ENCODE results near the gene PDLIM1. TPM values are rescaled to one million over a fixed set of nuclear protein-coding genes. Genes with fewer than 3 reads are reported as not detected.
A peak's percentile ranks its signal among the peaks of the same experiment; 100 is the strongest.

The PDLIM1 gene
- polyA plus RNA-seq, 1 of the 3 experiments (the other 2 are of a cell fraction): 97.2 TPM

DNA sequence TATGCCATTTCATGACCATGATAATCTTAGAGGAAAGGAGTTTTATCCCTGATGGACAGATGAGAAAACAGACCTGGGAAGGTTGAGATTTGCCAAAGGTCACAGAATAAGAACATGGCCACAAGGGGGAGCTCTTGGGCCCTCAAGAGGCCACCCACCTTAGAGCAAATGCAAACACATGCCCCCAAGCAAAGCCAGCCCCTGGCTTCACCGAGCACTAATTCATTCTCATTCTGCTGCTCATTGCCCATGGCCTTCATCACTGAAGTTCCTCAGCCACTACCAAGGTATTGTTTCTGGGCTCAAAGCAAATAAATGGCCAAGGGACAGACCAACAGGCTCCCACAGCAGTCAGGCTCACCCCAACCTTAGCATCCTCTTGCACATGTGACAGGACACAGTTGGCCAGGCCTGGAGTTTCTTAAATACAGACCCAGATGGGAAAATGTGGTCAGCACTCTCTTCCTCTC is 44.2 kb downstream of the PDLIM1 start (continued):
- TF ChIP-seq, protein P1, sequence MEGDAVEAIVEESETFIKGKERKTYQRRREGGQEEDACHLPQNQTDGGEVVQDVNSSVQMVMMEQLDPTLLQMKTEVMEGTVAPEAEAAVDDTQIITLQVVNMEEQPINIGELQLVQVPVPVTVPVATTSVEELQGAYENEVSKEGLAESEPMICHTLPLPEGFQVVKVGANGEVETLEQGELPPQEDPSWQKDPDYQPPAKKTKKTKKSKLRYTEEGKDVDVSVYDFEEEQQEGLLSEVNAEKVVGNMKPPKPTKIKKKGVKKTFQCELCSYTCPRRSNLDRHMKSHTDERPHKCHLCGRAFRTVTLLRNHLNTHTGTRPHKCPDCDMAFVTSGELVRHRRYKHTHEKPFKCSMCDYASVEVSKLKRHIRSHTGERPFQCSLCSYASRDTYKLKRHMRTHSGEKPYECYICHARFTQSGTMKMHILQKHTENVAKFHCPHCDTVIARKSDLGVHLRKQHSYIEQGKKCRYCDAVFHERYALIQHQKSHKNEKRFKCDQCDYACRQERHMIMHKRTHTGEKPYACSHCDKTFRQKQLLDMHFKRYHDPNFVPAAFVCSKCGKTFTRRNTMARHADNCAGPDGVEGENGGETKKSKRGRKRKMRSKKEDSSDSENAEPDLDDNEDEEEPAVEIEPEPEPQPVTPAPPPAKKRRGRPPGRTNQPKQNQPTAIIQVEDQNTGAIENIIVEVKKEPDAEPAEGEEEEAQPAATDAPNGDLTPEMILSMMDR (IDR thresholded peaks at IDR 0.05): peak; percentile 88

DNA sequence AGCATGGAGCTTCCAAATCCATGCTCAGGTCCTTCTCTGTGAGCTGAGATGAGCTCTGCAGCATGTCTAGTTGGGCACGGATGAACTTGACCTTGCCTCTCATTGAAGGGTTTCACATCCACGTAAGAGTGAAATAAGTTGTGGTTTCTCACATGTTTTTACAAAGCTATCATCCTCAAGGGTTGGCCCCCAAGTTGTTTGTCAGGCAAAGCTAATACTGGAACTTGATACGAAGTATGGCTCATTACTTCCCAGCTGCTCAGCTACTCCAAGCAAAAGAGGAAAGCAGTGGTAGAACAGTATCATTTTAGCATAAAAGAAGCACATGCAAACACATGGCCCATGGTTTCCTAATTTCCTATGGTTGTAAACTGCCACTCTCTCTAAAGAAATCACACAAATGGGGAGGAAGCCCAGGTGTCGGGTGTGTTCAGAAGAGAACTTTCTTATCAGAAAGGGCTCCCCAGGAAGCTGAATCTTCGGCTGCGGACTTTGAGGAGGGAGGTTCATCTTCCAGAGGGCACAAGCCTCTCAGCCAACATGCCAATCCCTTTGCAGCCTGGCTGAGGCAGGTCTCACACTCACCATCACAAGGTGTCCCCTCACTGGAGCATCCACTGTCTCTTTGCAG is 45.3 kb downstream of the PDLIM1 start:
- Histone ChIP-seq H3K36me3 (replicated peaks in 1 of 2; ENCODE audit: control insufficient read depth in 1 of 2, insufficient read depth in 2 of 2, low read length in 1 of 2) (peaks cover 10 to 12% of the 10 kb centered on the region in 2 experiments), H4K20me1 (ENCODE audit: insufficient read depth) (no peaks in the 10 kb centered on the region), H3K4me1 (ENCODE audit: control insufficient read depth in 1 of 2, insufficient read depth in 2 of 2, low read depth in 1 of 2, low read length in 1 of 2) (peaks cover 2 to 8% of the 10 kb centered on the region in 2 experiments; a peak in 3 of 4 replicates), H2AFZ (ENCODE audit: low read depth) (no peak overlapping the region), H3K9ac (no peak overlapping the region), H3K27me3 (ENCODE audit: insufficient read depth) (no peaks in the 10 kb centered on the region), H3K9me3 (no peaks in the 10 kb centered on the region), H3F3A (replicated peaks; ENCODE audit: insufficient read depth) (peaks cover 17% of the 10 kb centered on the region), H3K4me3 (ENCODE audit: low read depth in 2 of 2, low read length in 1 of 2) (no peak overlapping the region), H3K79me2 (ENCODE audit: insufficient read depth) (peaks cover under 1% of the 10 kb centered on the region; the same call in 1 of the 2 replicates), H3K4me2 (no peak overlapping the region), H3K27ac (ENCODE audit: low read depth in 2 of 2, low read length in 1 of 2) (no peak overlapping the region), H3K9me2 (no peaks in the 10 kb centered on the region)
- ChIA-PET POLR2A (no interaction called here), CTCF (interaction anchor here (0.6 to 14.1 kb wide), 43 partner anchors 9 to 621 kb away, joined by 3 to 404 read pairs (median 4); no protein-coding TSS in a partner anchor)
- TF ChIP-seq FOSL2 (IDR thresholded peaks at IDR 0.05; ENCODE audit: borderline replicate concordance, low read depth): no peak
- TF ChIP-seq, protein P2, sequence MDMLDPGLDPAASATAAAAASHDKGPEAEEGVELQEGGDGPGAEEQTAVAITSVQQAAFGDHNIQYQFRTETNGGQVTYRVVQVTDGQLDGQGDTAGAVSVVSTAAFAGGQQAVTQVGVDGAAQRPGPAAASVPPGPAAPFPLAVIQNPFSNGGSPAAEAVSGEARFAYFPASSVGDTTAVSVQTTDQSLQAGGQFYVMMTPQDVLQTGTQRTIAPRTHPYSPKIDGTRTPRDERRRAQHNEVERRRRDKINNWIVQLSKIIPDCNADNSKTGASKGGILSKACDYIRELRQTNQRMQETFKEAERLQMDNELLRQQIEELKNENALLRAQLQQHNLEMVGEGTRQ (IDR thresholded peaks at IDR 0.05; ENCODE audit: borderline replicate concordance, low read depth, low read length): no peak
- DNase-seq: no peak
- WGBS (ENCODE audit: low lambda C conversion rate): 91% methylated on average over 6 of the region's 6 CpGs

DNA sequence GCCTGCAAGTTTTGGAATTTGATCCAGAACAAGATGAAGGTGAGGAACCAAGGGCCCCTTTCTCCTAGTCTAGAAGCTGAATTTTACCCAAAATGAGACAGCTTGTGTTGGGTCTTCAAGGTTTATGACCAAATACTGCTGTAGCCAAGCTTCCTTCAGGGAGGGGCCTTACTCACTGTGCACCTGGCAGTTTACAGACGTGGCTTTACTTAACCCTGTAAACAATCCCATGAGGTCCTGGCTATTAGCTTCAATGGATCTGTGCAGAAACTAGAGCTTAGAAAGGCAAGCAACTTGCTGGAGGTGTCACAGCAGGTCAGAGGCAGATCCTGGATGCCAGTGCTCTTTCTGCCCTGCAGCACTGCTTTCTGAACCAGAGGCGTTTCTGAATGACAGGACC is 46.7 kb downstream of the PDLIM1 start:
- H4K20me1 ChIP-seq (ENCODE audit: insufficient read depth): no peaks in the 10 kb centered on the region
- DNase-seq: no peak
- WGBS (ENCODE audit: low lambda C conversion rate): 82% methylated on average over 1 of the region's 2 CpGs
- no peak overlapping the region for H3K4me2 ChIP-seq
- H3K79me2 ChIP-seq (ENCODE audit: insufficient read depth): peaks cover 5% of the 10 kb centered on the region; the same call in 1 of the 2 replicates
- no peak overlapping the region for H3K9ac ChIP-seq
- H3K36me3 ChIP-seq (replicated peaks in 1 of 2; ENCODE audit: control insufficient read depth in 1 of 2, insufficient read depth in 2 of 2, low read length in 1 of 2): peaks cover 10 to 16% of the 10 kb centered on the region in 2 experiments
- H2AFZ ChIP-seq (ENCODE audit: low read depth): no peak overlapping the region
- no peak for TF ChIP-seq RCOR1 (IDR thresholded peaks at IDR 0.05; ENCODE audit: low read length)
- TF ChIP-seq, protein P3, sequence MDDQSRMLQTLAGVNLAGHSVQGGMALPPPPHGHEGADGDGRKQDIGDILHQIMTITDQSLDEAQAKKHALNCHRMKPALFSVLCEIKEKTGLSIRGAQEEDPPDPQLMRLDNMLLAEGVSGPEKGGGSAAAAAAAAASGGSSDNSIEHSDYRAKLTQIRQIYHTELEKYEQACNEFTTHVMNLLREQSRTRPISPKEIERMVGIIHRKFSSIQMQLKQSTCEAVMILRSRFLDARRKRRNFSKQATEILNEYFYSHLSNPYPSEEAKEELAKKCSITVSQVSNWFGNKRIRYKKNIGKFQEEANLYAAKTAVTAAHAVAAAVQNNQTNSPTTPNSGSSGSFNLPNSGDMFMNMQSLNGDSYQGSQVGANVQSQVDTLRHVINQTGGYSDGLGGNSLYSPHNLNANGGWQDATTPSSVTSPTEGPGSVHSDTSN (IDR thresholded peaks at IDR 0.05): no peak
- TF ChIP-seq, protein P2 (IDR thresholded peaks at IDR 0.05; ENCODE audit: borderline replicate concordance, low read depth, low read length): no peak
- no peak for TF ChIP-seq TCF12 (IDR thresholded peaks at IDR 0.05)
- TF ChIP-seq GATA2 (CRISPR knock-in tag; IDR thresholded peaks at IDR 0.05): no peak
- TF ChIP-seq, protein P4, sequence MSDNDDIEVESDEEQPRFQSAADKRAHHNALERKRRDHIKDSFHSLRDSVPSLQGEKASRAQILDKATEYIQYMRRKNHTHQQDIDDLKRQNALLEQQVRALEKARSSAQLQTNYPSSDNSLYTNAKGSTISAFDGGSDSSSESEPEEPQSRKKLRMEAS (IDR thresholded peaks at IDR 0.05; ENCODE audit: low read depth): no peak
- TF ChIP-seq, protein P1 (IDR thresholded peaks at IDR 0.05): no peak
- no peak for TF ChIP-seq YY1 (IDR thresholded peaks at IDR 0.05; ENCODE audit: low read depth)
- no peak for TF ChIP-seq TAF1 (IDR thresholded peaks at IDR 0.05; ENCODE audit: borderline replicate concordance, low read depth, low read length)
- TF ChIP-seq EP300 (IDR thresholded peaks at IDR 0.05; ENCODE audit: borderline replicate concordance in 1 of 2, low read depth in 1 of 2, low read length in 1 of 2): no peak
- no peak for TF ChIP-seq GABPA (IDR thresholded peaks at IDR 0.05; ENCODE audit: low read depth)
- TF ChIP-seq EZH2phosphoT487 (IDR thresholded peaks at IDR 0.05; ENCODE audit: borderline replicate concordance, low read depth): no peak
- TF ChIP-seq POLR2AphosphoS5 (IDR thresholded peaks at IDR 0.05; ENCODE audit: low read depth, low read length): no peak
- TF ChIP-seq CHD2 (IDR thresholded peaks at IDR 0.05; ENCODE audit: low read length, partially characterized antibody): no peak
- TF ChIP-seq MXI1 (IDR thresholded peaks at IDR 0.05; ENCODE audit: low read depth, low read length): no peak
- POLR2A ChIA-PET: no interaction called here
- H3K9me3 ChIP-seq: no peaks in the 10 kb centered on the region
- H3K4me1 ChIP-seq (ENCODE audit: control insufficient read depth in 1 of 2, insufficient read depth in 2 of 2, low read depth in 1 of 2, low read length in 1 of 2): peaks cover 2 to 8% of the 10 kb centered on the region in 2 experiments; a peak in 3 of 4 replicates
- peaks cover 17% of the 10 kb centered on the region for H3F3A ChIP-seq (replicated peaks; ENCODE audit: insufficient read depth)
- CTCF ChIA-PET: interaction anchor here (0.8 to 14.1 kb wide), 18 partner anchors 17 to 615 kb away, joined by 3 to 404 read pairs (median 8); no protein-coding TSS in a partner anchor
- H3K27ac ChIP-seq (ENCODE audit: low read depth in 2 of 2, low read length in 1 of 2): no peak overlapping the region
- no peak overlapping the region for H3K4me3 ChIP-seq (ENCODE audit: low read depth in 2 of 2, low read length in 1 of 2)
- no peaks in the 10 kb centered on the region for H3K27me3 ChIP-seq (ENCODE audit: insufficient read depth)
- no peaks in the 10 kb centered on the region for H3K9me2 ChIP-seq

All from SK-N-SH (cell line).